GM20431 (cell line): ENCODE data around the gene TCF12.

Experiments
- in situ Hi-C: fragments of 300-500 bp; cut with MseI, MboI; formaldehyde crosslinking; loops from one replicate; pipeline ENCODE4 v1.15.0; 2020; ENCODE audit warnings: low sequenced_read_pairs; ENCODE audit not compliant: unreplicated experiment

TCF12 gene

GRCh38 chr15:56918046-56918938 is at the start of gene TCF12:
TCF12 (plus strand) TSS chr15:56918644; CDS start chr15:56919914, 1,270 bp downstream.
- in situ Hi-C loops = no loop called here

- in situ Hi-C loops = loop anchor here (25.0 kb wide), 1 partner anchor 382 kb away; no protein-coding TSS in a partner anchor
These were observed 48.9 kb upstream of the TCF12 start for GRCh38 chr15:56869573-56869972.

- in situ Hi-C loops = loop anchor here (25.0 kb wide), 1 partner anchor 384 kb away; no protein-coding TSS in a partner anchor
These were observed 47.3 kb upstream of the TCF12 start for GRCh38 chr15:56871185-56871584.

- in situ Hi-C loops = loop anchor here (25.0 kb wide), 1 partner anchor 385 kb away; no protein-coding TSS in a partner anchor
These were observed 46.6 kb upstream of the TCF12 start for GRCh38 chr15:56871867-56872266.

GRCh38 chr15:56877255-56877970 is 41.0 kb upstream of the TCF12 start:
- in situ Hi-C loops = no loop called here

- in situ Hi-C loops = no loop called here
These were observed 38.9 kb upstream of the TCF12 start for GRCh38 chr15:56879502-56879901.

- in situ Hi-C loops = no loop called here
These were observed 35.4 kb upstream of the TCF12 start for GRCh38 chr15:56883088-56883487.

GRCh38 chr15:56886363-56886931 is 32.0 kb upstream of the TCF12 start:
- in situ Hi-C loops = no loop called here

GRCh38 chr15:56886932-56887781 is 31.3 kb upstream of the TCF12 start:
- in situ Hi-C loops = no loop called here

GRCh38 chr15:56887782-56888438 is 30.5 kb upstream of the TCF12 start:
- in situ Hi-C loops = no loop called here

GRCh38 chr15:56890038-56890437 is 28.4 kb upstream of the TCF12 start:
- in situ Hi-C loops = no loop called here

GRCh38 chr15:56891852-56892440 is 26.5 kb upstream of the TCF12 start:
- in situ Hi-C loops = no loop called here

GRCh38 chr15:56892659-56893363 is 25.6 kb upstream of the TCF12 start:
- in situ Hi-C loops = no loop called here

- in situ Hi-C loops = no loop called here
These were observed 25.1 kb upstream of the TCF12 start for GRCh38 chr15:56893364-56893678.

- in situ Hi-C loops = no loop called here
These were observed 23.8 kb upstream of the TCF12 start for GRCh38 chr15:56894601-56895000.

GRCh38 chr15:56901931-56902330 is 16.5 kb upstream of the TCF12 start:
- in situ Hi-C loops = no loop called here

GRCh38 chr15:56906766-56907165 is 11.7 kb upstream of the TCF12 start:
- in situ Hi-C loops = no loop called here

- in situ Hi-C loops = no loop called here
These were observed 7.6 kb upstream of the TCF12 start for GRCh38 chr15:56910801-56911200.

- in situ Hi-C loops = no loop called here
These were observed 5.2 kb upstream of the TCF12 start for GRCh38 chr15:56913241-56913640.
